HEK293 (cell line): Measurements from ENCODE around the gene DSE.

Experiments
- TCF7L2 ChIP-seq: IDR thresholded peaks from 2 replicates; pipeline ENCODE4 v1.6.1; 2011; ENCODE audit warnings: low read depth, mild to moderate bottlenecking, inconsistent platforms, low read length, moderate library complexity, borderline replicate concordance
- ZNF138 ChIP-seq: fragments of 450-650 bp; formaldehyde crosslinking; IDR thresholded peaks from 2 replicates; pipeline ENCODE4 v1.5.1; 2016; ENCODE audit warnings: missing biosample characterization, missing genetic modification characterization, borderline replicate concordance
- ZNF549 ChIP-seq: fragments of 450-650 bp; IDR thresholded peaks from 2 replicates; pipeline ENCODE4 v1.5.1; 2018; ENCODE audit warnings: missing biosample characterization, missing genetic modification characterization, mild to moderate bottlenecking, inconsistent platforms, moderate library complexity
- TF ChIP-seq, protein P1 (sequence below): fragments of 450-650 bp; formaldehyde crosslinking; IDR thresholded peaks from 2 replicates; pipeline ENCODE4 v1.5.1; 2016; ENCODE audit warnings: missing biosample characterization, missing genetic modification characterization

DNA sequence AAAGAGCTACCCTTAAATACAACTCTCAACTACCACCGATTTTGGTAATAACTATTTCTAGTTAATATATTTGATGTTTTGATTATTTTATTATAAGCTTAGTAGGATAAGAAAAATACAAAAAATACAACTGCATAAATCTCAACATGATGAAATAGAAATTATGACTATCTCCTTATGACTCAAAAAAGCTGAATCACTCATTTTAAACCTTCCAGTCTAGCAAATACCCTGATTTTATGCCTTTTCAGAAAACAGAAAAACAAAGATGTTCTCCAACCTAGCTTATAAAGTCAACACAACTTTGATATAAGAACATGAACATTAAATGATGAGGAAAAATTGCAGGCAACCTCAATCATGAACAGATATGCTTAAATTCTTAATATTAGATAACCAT, 40.2 kb upstream of the DSE start:
- TF ChIP-seq ZNF138 (tag by site-specific recombination) (no peak), ZNF549 (tag by site-specific recombination) (no peak), TCF7L2 (no peak)
- TF ChIP-seq, protein P1, sequence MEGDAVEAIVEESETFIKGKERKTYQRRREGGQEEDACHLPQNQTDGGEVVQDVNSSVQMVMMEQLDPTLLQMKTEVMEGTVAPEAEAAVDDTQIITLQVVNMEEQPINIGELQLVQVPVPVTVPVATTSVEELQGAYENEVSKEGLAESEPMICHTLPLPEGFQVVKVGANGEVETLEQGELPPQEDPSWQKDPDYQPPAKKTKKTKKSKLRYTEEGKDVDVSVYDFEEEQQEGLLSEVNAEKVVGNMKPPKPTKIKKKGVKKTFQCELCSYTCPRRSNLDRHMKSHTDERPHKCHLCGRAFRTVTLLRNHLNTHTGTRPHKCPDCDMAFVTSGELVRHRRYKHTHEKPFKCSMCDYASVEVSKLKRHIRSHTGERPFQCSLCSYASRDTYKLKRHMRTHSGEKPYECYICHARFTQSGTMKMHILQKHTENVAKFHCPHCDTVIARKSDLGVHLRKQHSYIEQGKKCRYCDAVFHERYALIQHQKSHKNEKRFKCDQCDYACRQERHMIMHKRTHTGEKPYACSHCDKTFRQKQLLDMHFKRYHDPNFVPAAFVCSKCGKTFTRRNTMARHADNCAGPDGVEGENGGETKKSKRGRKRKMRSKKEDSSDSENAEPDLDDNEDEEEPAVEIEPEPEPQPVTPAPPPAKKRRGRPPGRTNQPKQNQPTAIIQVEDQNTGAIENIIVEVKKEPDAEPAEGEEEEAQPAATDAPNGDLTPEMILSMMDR (tag by site-specific recombination), result no peak
